Measurements from ENCODE around the gene TUBA4B. TPM values are rescaled to one million over a fixed set of nuclear protein-coding genes. Genes with fewer than 3 reads are reported as not detected.

TUBA4B gene
- total RNA-seq, 2 donors from 2014 or later, result not detected

DNA sequence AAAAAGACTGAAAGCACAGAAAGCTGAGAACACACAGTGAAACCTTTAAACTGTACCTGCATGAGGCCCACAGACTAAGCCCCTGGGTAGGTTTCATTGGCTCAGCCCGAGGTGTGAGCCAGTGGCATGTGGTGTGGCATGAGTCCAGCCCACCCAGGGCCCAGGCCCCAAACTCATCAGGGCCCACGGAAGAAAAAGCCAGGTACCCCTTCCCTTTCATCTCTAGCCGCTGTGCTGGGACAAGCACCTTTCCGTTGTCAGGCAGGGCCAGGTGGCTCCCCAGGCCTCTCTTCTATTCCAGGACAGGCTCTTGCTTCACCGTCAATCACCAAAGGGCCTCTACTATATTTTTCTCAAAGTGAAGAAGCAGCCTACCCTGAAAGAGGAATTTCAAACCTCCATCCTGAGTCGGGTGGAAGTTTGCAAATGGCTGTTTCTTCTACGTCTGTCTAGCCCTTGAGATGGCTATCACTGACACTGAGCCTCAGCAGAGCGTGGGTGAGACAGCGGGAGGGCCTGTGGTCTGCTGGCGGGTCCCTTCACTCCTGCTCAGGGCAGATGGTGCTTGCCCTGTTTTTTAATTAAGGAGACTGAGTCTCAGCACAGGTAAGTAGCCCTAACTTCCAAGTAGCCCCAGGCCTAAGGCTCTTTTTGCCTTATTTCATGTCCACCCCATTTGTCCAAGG, 34.7 kb downstream of the TUBA4B start:
- WGBS, result 74% methylated on average over 10 of the region's 10 CpGs

DNA sequence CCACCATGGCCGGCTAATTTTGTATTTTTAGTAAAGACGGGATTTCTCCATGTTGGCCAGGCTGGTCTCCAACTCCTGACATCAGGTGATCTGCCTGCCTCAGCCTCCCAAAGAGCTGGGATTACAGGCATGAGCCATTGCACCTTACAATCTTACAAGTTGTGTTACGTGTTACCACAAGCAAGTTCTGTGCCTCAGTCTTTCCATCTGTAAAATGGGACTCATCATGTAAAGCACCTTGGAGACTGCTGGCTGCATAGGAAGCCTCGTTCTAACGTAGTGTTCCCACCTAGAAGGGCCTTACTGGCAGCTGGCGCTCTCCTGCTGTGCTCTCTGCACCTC, 36.1 kb downstream of the TUBA4B start:
- intact Hi-C loops (cut with DNase I), result no loop called here
- Histone ChIP-seq H3K4me1 (replicated peaks) (peaks cover 9% of the 10 kb centered on the region), H3K4me3 (no peak overlapping the region), H3K27ac (no peak overlapping the region), H3K36me3 (peaks cover 0 to 8% of the 10 kb centered on the region in 2 donors), H3K27me3 (replicated peaks; ENCODE audit: insufficient read depth) (no peaks in the 10 kb centered on the region), H3K9me3 (no peaks in the 10 kb centered on the region)
- DNase-seq (ENCODE audit: low spot score), result no peak
- TF ChIP-seq, protein P1, sequence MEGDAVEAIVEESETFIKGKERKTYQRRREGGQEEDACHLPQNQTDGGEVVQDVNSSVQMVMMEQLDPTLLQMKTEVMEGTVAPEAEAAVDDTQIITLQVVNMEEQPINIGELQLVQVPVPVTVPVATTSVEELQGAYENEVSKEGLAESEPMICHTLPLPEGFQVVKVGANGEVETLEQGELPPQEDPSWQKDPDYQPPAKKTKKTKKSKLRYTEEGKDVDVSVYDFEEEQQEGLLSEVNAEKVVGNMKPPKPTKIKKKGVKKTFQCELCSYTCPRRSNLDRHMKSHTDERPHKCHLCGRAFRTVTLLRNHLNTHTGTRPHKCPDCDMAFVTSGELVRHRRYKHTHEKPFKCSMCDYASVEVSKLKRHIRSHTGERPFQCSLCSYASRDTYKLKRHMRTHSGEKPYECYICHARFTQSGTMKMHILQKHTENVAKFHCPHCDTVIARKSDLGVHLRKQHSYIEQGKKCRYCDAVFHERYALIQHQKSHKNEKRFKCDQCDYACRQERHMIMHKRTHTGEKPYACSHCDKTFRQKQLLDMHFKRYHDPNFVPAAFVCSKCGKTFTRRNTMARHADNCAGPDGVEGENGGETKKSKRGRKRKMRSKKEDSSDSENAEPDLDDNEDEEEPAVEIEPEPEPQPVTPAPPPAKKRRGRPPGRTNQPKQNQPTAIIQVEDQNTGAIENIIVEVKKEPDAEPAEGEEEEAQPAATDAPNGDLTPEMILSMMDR (IDR thresholded peaks at IDR 0.05), result no peak
- TF ChIP-seq POLR2AphosphoS5 (IDR thresholded peaks at IDR 0.05), result no peak
- TF ChIP-seq POLR2A (IDR thresholded peaks at IDR 0.05), result no peak
- WGBS, result 60% methylated on average over 6 of the region's 6 CpGs

More for the DNA sequence above, 34.7 kb downstream of the TUBA4B start:
- intact Hi-C loops (cut with DNase I), result no loop called here
- no peak for DNase-seq (ENCODE audit: low spot score)
- Histone ChIP-seq H3K4me3 (no peak overlapping the region), H3K27ac (no peak overlapping the region), H3K36me3 (peaks cover 0 to 11% of the 10 kb centered on the region in 2 donors), H3K27me3 (replicated peaks; ENCODE audit: insufficient read depth) (no peaks in the 10 kb centered on the region), H3K9me3 (no peaks in the 10 kb centered on the region), H3K4me1 (replicated peaks) (peaks cover 9% of the 10 kb centered on the region)
- TF ChIP-seq POLR2A (IDR thresholded peaks at IDR 0.05), result no peak
- TF ChIP-seq, protein P1 (IDR thresholded peaks at IDR 0.05), result no peak
- TF ChIP-seq POLR2AphosphoS5 (IDR thresholded peaks at IDR 0.05), result no peak

DNA sequence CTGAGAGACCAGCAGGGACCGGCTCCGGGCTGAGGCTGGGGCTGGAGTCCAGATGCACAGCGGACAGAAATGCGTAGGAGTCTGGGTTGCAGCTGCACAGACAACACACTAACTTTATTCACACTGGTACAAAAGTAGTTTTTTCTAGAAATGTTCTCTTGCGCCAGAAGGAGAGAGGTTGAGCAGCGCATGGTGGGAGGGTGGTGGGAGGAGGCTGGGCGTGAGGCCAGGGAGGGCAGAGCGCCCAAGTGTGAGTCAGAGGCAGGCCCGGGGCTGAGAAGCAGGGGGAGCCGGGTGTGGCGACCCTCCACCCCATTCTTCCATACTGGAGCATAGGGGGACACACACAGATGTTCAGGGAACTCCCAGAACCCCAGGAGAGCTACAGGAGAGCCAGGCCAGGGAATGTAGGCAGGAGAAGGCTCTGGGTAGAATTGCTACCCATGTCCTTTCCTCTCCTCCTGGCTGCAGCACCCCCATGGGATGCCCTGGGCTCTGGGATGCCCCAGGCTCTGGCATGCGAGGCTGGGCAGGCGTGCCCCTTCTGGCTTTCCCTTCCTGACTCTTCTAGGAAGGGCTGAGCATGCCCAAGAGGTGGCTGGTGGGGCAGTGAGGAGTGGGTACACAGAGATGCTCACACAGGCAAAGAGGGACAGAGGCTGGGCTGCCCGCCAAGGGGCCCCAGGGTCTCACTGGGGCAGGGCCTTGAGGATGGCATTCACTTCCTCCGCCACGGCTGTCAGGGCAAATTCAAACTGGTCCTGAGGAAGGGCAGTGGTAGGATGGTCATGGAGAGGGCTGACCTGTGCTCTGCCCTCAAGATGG, 36.7 kb downstream of the TUBA4B start:
- no peak for TF ChIP-seq POLR2A (IDR thresholded peaks at IDR 0.05)
- TF ChIP-seq, protein P1 (IDR thresholded peaks at IDR 0.05), result no peak
- peak; percentile 42 for TF ChIP-seq POLR2AphosphoS5 (IDR thresholded peaks at IDR 0.05)
- intact Hi-C loops (cut with DNase I), result loop anchor here (10.0 kb wide), 2 partner anchors 75 to 245 kb away; partner anchors contain the start of gene ABCB6
- Histone ChIP-seq H3K27ac (no peak overlapping the region), H3K9me3 (no peaks in the 10 kb centered on the region), H3K4me1 (replicated peaks) (peaks cover 9% of the 10 kb centered on the region), H3K4me3 (no peak overlapping the region), H3K27me3 (replicated peaks; ENCODE audit: insufficient read depth) (no peaks in the 10 kb centered on the region), H3K36me3 (peaks cover 0 to 3% of the 10 kb centered on the region in 2 donors)
- WGBS, result 21% methylated on average over 16 of the region's 16 CpGs
- DNase-seq (ENCODE audit: low spot score), result no peak

DNA sequence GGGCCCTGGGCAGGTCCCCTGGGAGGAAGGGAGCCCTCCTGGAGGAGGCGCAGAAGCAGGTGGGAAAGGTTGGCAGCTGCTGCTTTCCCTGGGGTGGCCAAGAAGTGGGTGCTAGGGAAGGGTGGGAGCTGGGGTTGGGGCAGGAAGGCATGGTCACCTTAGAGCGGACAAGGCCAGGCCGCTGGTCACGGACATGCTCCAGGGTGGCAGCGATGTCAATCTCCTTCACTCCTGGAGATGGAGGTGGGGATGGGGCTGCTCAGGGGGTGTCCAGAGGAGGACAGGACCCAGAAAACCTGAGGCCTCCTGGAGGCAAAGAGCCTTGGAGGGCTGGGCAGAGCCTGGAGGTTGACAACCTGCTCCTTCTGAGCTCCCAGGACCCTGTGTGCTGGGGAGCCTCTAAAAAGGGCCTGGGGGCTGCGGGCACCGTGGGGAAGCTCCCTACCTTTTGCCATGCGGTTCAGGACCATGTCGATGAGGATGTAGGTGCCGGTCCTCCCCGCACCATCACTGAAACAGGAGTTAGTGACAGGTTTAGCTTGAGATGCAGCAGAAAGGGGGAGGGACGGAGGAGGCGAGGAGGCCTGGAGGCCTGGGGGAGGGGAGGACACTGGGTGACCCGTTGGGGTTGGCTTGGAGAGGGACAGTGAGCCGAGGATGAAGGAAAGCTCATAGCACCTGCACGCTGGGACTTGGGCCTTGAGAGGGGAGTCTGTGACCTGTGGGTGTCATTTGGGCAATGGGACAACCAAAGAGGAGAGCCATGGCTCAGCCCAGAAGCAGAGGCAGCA, 37.5 kb downstream of the TUBA4B start:
- WGBS, result 88% methylated on average over 14 of the region's 16 CpGs
- TF ChIP-seq POLR2AphosphoS5 (IDR thresholded peaks at IDR 0.05) (no peak), POLR2A (IDR thresholded peaks at IDR 0.05) (no peak)
- TF ChIP-seq, protein P1 (IDR thresholded peaks at IDR 0.05), result no peak
- Histone ChIP-seq H3K4me3 (no peak overlapping the region), H3K4me1 (replicated peaks) (peaks cover 3% of the 10 kb centered on the region), H3K9me3 (no peaks in the 10 kb centered on the region), H3K36me3 (no peaks in the 10 kb centered on the region), H3K27me3 (replicated peaks; ENCODE audit: insufficient read depth) (no peaks in the 10 kb centered on the region), H3K27ac (no peak overlapping the region)
- intact Hi-C loops (cut with DNase I), result loop anchor here (10.0 kb wide), 2 partner anchors 76 to 244 kb away; partner anchors contain the start of gene ABCB6
- no peak for DNase-seq (ENCODE audit: low spot score)

Measured in prostate gland (tissue), 2 donors.